NCI-H1048 (cell line): ENCODE measurements around the gene LHX1.

Source experiments
- DNase-seq: peaks from one replicate; lab custom pipeline; 2025; lab: John Stamatoyannopoulos, UW

Gene LHX1

DNA sequence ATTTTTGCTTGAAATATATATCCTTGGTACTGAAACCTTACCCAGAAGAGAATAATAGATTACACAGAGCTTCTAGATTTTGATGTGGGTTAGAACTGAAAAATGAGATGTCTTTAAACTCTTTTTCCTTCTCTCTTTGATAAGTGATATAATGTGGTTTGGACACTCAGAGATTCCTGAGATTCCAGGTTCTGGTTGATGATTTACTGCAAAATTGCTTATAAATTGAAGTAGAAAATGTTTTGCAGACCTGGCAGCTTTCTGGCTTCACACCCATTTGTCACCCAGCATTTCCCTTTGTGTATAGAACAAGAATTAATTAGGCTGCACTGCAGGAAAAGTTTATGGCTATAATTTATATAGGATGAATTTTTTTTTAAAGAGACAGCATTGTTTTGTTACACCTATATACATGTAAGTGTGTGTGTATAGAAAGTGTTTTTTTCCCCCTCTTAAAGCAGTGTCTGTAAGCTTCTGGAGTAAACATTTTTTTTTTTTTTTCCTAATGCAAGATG, 35.0 kb downstream of the LHX1 start:
- no peak for DNase-seq

DNA sequence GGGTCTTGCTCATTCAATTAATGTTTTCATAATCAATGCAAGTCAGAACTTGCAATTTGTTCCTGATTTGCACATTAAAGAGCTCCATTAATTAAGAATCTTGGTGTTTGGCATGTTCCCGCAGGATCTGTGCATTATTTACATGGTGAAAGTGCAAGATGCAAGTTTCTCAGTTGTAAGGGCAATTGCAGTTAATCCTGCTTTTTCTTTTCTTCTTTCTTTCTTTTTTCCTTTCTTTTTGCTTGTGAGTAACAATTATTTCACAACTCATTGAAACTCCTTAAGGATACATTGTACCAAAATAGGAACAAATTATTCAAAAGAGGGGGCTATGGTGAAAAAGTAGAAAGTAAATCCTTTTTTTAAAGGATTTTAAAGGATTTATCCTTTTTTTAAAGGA, 35.6 kb downstream of the LHX1 start:
- no peak for DNase-seq

DNA sequence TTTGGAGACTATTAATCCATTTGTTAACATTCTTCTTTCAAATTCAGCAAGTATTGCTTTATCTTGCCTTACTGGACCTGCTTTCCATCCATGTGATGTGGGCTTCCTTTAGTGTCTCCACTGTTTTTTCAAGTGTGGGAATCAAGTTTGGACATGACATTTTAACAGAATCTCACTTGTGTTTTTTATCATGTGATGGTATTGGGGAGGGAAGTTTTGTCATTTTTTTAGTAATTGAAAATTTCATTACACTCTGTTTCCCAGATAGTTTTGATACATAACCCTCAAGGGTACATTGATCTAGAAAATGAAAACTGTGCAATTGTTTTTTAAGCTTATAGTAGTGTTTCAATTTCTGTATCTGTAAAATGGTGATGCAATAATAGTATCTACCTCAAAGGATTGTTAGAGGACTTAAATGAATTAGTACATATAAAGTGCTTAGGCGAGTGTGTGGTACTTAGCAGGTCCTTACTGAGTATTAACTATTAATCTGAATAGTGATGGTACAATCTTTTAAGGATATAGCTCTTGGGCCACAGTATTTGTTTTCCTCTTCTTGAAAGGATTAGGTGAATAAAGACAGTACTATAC, 38.7 kb downstream of the LHX1 start:
- no peak for DNase-seq

DNA sequence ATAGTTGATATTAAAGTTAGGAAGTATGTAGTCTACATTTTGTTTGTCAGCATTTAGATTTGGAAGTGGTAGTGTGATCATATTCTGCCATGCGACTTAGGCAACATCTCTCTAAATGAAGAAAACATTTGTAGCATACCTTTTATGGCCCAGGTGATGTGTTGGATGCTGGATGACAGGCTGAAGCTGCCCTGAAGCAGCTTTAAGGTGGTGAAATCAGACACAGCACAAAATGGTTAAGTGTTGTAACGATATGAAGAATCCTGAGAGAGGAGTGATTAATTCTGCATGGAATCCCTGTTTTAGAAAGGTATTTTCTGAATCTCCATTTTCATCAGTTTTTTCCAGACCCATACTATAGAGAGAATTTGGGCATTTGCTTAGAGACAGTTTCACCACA, 39.8 kb downstream of the LHX1 start:
- DNase-seq = no peak

DNA sequence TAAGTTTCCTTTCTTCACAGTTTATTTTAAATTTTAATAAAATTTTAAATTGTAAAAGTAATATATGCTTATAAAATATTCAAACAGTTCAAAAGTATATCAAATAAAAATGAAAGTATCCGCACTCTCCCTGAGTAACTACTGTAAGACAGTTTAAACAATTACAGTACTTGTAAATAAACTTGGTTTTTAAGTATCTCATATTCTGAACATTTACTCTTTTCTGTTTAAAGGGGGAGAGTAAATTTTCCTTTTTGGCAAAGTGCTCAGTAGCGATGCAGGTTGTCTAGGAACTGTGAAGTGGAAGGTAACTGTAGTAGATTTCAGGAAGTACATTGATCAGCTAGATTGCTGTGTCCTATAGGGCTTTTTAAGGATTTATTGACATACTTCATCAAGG, 40.3 kb downstream of the LHX1 start:
- DNase-seq = no peak

DNA sequence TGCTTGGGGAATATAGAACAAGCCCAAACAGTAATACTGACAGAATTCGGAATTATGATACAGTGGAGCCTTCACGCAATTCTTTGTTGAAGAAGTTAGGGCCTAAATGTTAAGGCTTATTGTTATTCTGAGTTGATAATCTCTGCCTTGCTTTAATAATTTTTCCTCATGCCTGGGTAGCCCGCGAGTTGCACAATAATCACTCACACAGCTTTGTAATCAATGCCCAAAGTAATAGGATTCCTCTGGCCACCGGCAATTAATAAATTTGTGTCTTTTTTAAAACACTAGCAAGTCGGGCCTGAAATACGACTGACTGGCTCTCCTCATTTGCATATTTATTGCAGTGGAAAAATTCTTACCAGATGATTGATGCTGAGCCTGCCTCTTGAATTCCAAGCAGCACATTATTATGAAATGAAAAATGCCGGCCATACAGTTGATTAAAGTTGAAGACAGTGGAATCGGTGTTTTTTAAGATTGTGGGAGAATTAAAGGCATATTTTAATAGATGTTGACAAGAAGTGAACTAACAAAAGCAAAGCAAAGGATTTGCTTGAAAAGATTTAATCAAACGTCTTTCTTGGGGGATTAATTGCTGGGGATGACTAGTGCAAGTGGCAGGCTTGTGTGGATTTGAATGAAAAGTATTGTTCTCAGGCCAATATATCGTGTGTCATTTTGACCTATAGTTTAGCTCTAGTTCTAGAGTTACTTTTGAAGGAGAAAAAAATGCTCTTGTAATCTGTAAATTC, 41.7 kb downstream of the LHX1 start:
- peak; percentile 36 for DNase-seq

DNA sequence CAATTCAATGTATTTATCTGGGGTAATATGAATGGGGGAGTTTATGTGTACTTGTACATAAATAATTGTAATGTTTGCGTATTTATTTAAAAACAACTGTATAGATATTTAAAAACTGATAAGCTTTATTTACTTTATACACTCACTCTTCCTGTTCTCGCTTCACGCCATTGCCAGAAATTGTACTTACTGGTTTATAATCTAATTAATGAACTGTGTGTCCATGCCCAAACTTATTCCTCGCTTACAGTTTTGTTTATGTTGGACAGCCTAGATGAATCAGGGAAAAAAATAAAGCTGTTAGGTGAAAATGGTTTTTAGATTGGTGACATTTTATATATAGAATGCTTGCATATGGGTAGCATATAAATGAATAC, 42.3 kb downstream of the LHX1 start:
- no peak for DNase-seq

DNA sequence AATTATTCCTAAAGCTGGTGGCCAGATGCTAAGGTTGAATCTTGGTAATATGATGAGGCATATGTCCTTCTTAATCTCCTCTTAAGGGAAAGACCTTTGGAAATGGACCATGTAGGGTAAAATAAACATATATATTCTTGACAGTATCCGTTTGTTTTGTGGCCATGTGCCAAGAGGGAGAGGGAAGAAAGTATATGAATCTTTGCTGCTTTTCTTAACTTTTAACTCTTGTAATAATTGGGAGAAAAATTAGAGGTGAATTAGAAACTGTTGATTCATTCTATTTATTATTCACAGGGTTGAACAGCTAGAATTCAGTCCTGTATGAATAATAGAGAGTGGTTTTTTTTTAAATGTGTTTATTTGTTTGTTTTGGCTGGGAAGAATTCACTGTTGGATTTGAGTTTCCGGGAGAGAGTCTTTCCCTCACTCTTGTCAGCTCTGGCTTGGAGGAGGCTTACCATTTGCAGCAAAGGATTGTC, 43.0 kb downstream of the LHX1 start:
- DNase-seq = no peak

DNA sequence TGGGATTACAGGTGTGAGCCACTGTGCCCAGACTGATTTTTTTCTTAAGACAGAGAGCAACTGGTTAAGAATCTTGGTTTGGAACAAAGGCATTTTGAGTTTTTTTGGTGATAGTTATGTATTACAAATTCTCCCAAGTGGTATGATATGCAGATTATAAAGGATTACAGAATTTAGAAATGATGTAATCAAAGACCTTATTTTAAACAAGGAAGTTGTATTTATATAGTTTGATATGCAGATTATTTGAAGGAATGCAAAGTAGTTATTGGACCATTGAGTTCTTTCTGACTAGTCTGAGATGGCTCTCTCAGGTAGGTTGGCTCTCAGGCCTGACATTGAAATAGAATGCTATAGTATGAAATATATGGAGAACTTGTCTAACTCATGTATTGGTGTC, 46.3 kb downstream of the LHX1 start:
- DNase-seq = no peak

DNA sequence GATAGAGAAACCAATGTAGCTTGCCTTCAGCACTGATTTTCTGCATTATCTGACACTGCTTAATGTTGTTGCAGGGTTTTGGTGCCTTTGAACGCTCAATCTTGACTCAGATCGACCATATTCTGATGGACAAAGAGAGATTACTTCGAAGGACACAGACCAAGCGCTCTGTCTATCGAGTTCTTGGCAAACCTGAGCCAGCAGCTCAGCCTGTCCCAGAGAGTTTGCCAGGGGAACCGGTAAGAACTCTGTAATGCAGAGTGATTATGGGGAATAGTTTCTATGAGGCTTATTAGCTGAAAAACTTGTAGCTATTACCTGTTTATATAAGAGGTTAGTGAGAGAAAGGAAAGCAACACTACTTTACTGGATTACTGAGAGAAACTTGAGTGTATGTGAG, 51.9 kb downstream of the LHX1 start:
- DNase-seq = no peak

DNA sequence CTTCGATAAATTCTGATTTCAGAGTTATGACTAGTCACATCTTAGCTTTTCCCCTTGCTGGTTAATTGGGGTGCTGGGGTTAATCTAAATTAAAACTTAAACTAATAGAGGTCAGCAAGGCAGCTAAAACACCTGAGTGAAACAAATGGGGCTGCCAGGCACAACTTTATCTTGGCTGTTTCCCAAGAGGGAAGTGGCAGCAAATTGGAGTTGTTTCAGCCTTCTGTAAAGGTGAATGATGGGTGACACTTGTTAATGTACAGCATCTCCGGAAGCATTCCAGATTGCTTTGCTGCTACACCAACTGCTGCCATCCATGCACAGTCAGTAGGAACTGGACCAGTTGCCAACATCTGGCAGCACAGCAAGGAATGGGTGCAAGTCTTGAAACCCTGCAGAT, 55.4 kb downstream of the LHX1 start:
- no peak for DNase-seq

DNA sequence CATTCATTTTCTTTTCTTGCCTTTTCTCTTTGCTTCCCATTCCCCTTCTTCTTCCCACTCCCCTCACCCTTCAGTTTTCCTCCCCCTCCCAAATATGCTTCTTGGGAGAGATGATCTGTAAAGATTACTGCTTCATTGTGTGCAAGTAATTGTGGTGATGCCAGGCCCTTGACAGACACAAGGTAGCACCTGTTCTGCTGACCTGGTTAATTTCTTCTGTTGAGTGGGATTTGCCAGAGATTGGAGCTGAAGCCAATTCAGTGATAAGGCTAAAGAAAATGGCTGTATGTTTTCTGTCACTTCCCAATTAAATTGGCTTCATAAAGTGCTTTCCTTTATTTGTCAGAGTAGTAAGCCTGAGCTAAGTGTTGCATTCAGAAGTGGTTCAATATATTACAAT, 56.0 kb downstream of the LHX1 start:
- DNase-seq = no peak
